ENCODE data around the gene PARP11. TPM values are rescaled to one million over a fixed set of nuclear protein-coding genes. Genes with fewer than 3 reads are reported as not detected.

Gene PARP11, protein sequence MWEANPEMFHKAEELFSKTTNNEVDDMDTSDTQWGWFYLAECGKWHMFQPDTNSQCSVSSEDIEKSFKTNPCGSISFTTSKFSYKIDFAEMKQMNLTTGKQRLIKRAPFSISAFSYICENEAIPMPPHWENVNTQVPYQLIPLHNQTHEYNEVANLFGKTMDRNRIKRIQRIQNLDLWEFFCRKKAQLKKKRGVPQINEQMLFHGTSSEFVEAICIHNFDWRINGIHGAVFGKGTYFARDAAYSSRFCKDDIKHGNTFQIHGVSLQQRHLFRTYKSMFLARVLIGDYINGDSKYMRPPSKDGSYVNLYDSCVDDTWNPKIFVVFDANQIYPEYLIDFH
- total RNA-seq (10 to 100 TPM; 20.5 to 20.6 TPM), polyA plus RNA-seq (ENCODE audit: insufficient read depth, low read depth, low replicate concordance) (16.8 TPM)
- long read RNA-seq, donor 1, full-length matches to known transcripts: 2 of 2 reads
- long read RNA-seq, donor 1, partial matches to known transcripts: 0 of 2 reads
- long read RNA-seq, donor 1, other reads (novel, unspliced or antisense): 0 of 2 reads
- long read RNA-seq, donor 2, full-length matches to known transcripts: 1 of 1 reads
- long read RNA-seq, donor 2, partial matches to known transcripts: 0 of 1 reads
- long read RNA-seq, donor 2, other reads (novel, unspliced or antisense): 0 of 1 reads

DNA sequence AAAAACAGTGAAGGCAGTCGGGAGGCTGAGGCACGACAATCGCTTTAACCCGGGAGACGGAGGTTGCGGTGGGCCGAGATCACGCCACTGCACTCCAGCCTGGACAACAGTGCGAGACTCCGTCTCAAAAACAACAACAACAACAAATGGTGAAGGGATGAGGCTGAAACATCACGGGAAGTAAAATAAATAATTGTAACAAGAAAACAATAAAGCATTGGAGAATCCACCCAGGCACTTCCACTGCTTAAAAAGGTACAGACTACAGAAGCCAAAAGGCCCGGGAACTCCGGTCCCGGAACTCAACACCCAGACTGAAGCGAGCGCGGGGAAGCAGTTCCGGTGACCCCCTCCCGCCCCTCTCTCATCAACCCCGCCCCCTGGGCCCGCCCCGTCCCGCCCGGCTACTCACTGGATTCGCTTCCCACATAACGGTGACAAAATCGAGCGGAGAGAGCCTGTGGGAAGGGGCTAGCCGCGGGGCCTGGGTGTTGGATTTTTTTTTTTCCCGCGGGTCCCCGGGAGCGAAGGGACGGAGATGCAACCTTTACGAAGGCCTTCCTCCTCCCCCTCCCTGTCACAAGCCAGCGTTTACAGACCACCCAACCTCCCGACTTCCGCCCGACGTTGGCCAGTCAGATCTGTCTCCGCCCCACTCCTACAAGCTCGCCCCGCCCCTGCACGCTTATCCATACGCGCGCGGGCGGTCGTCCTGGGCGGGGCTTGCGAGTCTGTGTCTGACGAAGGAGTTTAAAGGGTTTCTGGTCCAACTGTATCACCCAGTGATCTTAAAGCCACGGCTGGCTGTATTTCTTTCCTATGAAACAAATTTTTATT, at the start of gene PARP11:
PARP11 (minus strand) TSS at position 600 of the 837 bp plus-strand sequence; CDS start at position 430, 170 bp downstream.
- peak; percentile 99 for DNase-seq
- TF ChIP-seq POLR2A (IDR thresholded peaks at IDR 0.05): peak; percentile 56
- TF ChIP-seq, protein P1, sequence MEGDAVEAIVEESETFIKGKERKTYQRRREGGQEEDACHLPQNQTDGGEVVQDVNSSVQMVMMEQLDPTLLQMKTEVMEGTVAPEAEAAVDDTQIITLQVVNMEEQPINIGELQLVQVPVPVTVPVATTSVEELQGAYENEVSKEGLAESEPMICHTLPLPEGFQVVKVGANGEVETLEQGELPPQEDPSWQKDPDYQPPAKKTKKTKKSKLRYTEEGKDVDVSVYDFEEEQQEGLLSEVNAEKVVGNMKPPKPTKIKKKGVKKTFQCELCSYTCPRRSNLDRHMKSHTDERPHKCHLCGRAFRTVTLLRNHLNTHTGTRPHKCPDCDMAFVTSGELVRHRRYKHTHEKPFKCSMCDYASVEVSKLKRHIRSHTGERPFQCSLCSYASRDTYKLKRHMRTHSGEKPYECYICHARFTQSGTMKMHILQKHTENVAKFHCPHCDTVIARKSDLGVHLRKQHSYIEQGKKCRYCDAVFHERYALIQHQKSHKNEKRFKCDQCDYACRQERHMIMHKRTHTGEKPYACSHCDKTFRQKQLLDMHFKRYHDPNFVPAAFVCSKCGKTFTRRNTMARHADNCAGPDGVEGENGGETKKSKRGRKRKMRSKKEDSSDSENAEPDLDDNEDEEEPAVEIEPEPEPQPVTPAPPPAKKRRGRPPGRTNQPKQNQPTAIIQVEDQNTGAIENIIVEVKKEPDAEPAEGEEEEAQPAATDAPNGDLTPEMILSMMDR (IDR thresholded peaks at IDR 0.05): no peak
- Histone ChIP-seq H3K9me3 (no peaks in the 10 kb centered on the region), H3K4me1 (peaks cover 5% of the 10 kb centered on the region), H3K4me3 (peak within 1 kb of the TSS; percentile 75), H3K27me3 (no peaks in the 10 kb centered on the region), H3K27ac (peak within 1 kb of the TSS; percentile 97), H3K36me3 (ENCODE audit: low read depth, missing control alignments) (no peaks in the 10 kb centered on the region)
- WGBS, 2 donors: 1% methylated on average over 38 to 49 of the region's 55 CpGs
- intact Hi-C loops (cut with DNase I; ENCODE audit: low total_unique reads): no loop called here

DNA sequence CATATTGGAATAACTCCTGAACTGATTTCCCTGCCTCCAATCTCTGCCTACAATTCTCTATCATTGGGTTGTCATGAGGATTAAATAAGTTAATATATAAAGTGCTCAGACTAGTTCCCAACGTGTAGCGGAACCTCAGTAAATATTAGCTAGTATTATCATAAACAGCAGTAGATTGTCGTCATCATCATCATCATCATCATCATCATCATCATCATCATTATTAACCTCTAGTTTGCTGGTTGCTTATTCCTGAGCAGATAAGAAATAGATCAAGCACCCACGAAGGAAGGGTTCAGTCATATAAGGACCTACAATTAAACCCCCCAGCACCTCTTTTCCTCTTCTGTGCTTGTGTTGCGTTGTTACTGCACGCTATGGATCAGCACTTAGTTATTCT, 48.8 kb upstream of the PARP11 start:
- TF ChIP-seq, protein P1 (IDR thresholded peaks at IDR 0.05): no peak
- no peak for TF ChIP-seq POLR2A (IDR thresholded peaks at IDR 0.05)
- WGBS, 2 donors: 89 to 90% methylated on average over 6 of the region's 6 CpGs
- H3K4me3 ChIP-seq: no peak overlapping the region
- intact Hi-C loops (cut with DNase I; ENCODE audit: low total_unique reads): no loop called here
- DNase-seq: no peak
- H3K9me3 ChIP-seq: no peaks in the 10 kb centered on the region
- H3K4me1 ChIP-seq: peaks cover 21% of the 10 kb centered on the region
- H3K27me3 ChIP-seq: no peaks in the 10 kb centered on the region
- H3K36me3 ChIP-seq (ENCODE audit: low read depth, missing control alignments): no peaks in the 10 kb centered on the region
- peak overlapping the region in 1 of 2 donors; percentile 81 for H3K27ac ChIP-seq

DNA sequence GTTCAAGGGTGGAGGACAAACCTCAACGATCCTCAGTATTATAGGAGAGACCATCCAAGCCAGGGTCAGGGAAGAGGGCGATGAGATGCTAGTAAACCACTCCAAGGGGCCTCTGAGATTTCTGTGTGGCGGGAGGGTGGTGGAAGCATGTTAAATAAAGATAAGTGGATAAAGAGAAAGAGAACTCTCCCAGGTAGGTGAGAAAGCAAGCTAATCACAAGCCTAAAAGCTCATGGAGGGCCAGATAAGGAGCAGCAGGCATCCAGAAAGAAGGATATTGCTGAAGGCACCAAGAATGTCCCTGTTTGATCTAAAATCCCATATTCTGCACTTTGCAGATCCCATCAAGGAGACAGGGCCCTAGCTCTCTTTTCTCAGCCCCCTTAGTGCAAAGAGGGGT, 48.3 kb upstream of the PARP11 start:
- no peaks in the 10 kb centered on the region for H3K27me3 ChIP-seq
- H3K9me3 ChIP-seq: no peaks in the 10 kb centered on the region
- TF ChIP-seq POLR2A (IDR thresholded peaks at IDR 0.05): no peak
- TF ChIP-seq, protein P1 (IDR thresholded peaks at IDR 0.05): no peak
- H3K4me3 ChIP-seq: no peak overlapping the region
- H3K36me3 ChIP-seq (ENCODE audit: low read depth, missing control alignments): no peaks in the 10 kb centered on the region
- 52 to 72% methylated on average over 3 of the region's 3 CpGs for WGBS, 2 donors
- no peak for DNase-seq
- intact Hi-C loops (cut with DNase I; ENCODE audit: low total_unique reads): no loop called here
- peak overlapping the region in 1 of 2 donors; percentile 78 for H3K27ac ChIP-seq
- peaks cover 21% of the 10 kb centered on the region for H3K4me1 ChIP-seq

GRCh38 chr12:3921151-3921471, 47.9 kb upstream of the PARP11 start:
- Histone ChIP-seq H3K4me3 (no peak overlapping the region), H3K4me1 (peaks cover 21% of the 10 kb centered on the region), H3K36me3 (ENCODE audit: low read depth, missing control alignments) (no peaks in the 10 kb centered on the region), H3K27ac (peak overlapping the region; percentile 34 to 78), H3K27me3 (no peaks in the 10 kb centered on the region), H3K9me3 (no peaks in the 10 kb centered on the region)
- no peak for TF ChIP-seq POLR2A (IDR thresholded peaks at IDR 0.05)
- TF ChIP-seq, protein P1 (IDR thresholded peaks at IDR 0.05): no peak
- no peak for DNase-seq
- 46 to 49% methylated on average over 7 of the region's 7 CpGs for WGBS, 2 donors
- intact Hi-C loops (cut with DNase I; ENCODE audit: low total_unique reads): no loop called here
